Endothelial cell of umbilical vein (primary cell): Measurements from ENCODE around the gene CAMK2D. TPM values are rescaled to one million over a fixed set of nuclear protein-coding genes. Genes with fewer than 3 reads are reported as not detected.

ENCODE experiments used
- BruUV-seq: library from RNA; stranded (reverse); fragments of 400-500 nt; replicated peaks from 2 replicates; lab custom pipeline; 2021; lab: Mats Ljungman, UMichigan
- CTCF ChIA-PET: fragments of 300-600, 350-600 bp; sonication (Branson Sonifier 250); formaldehyde crosslinking; loops from one replicate; lab custom pipeline; 2021; ENCODE audit warnings: antibody characterized with exemption, inconsistent platforms; lab: Charles Lee
- POLR2A ChIA-PET: fragments of 300-600, 350-600 bp; sonication (Branson Sonifier 250); formaldehyde crosslinking; loops from one replicate; lab custom pipeline; 2021; ENCODE audit warnings: antibody characterized with exemption, inconsistent platforms; lab: Charles Lee
- DNase-seq: peaks from one replicate; pipeline ENCODE4 v3.0.0-alpha.2; 2011; ENCODE audit warnings: low read depth, low spot score
- FAIRE-seq: peaks from 2 replicates; lab custom pipeline; 2011; peaks lifted over from hg19 to GRCh38; lab: Jason Lieb, UNC
- H2AFZ ChIP-seq: 2 replicates; pipeline ENCODE4 v1.6.0; 2012; ENCODE audit warnings: low read depth, low read length, control low read depth, inconsistent platforms
- H3K27ac ChIP-seq: 2 replicates; pipeline ENCODE4 v1.5.1; 2011; ENCODE audit warnings: low read depth, mild to moderate bottlenecking, control low read depth, low read length, moderate library complexity; ENCODE audit not compliant: insufficient read depth
- H3K27me3 ChIP-seq, 2 experiments: 2 replicates each; pipeline versions ENCODE4 v1.6.0 to v1.6.1; 2011; ENCODE audit warnings: low read length in 2 of 2, mixed read lengths in 1 of 2; ENCODE audit not compliant: control insufficient read depth in 2 of 2, insufficient read depth in 2 of 2
- H3K36me3 ChIP-seq, 2 experiments: 2 replicates in 1 of 2; 3 replicates in 1 of 2; pipeline ENCODE4 v1.5.1; 2011; ENCODE audit warnings: low read length in 2 of 2, mild to moderate bottlenecking in 1 of 2, moderate library complexity in 1 of 2; ENCODE audit not compliant: control insufficient read depth in 2 of 2, insufficient read depth in 2 of 2; ENCODE audit errors: extremely low read depth in 1 of 2
- H3K4me1 ChIP-seq: 3 replicates; pipeline ENCODE4 v1.5.1; 2011; ENCODE audit warnings: mild to moderate bottlenecking, low read length; ENCODE audit not compliant: control insufficient read depth, insufficient read depth; ENCODE audit errors: extremely low read depth
- H3K4me2 ChIP-seq: 2 replicates; pipeline ENCODE4 v1.6.1; 2011; ENCODE audit warnings: low read length, control low read depth, mixed read lengths; ENCODE audit not compliant: insufficient read depth
- H3K4me3 ChIP-seq, 3 experiments: fragments of 200-600 bp in 1 of 3; sonication (generic), shearing (Covaris generic) in 1 of 3; replicated peaks in 1 of 3; 2 replicates each; pipeline ENCODE4 v1.5.1; 2011 to 2016; ENCODE audit warnings: control low read depth in 3 of 3, low read length in 3 of 3, mild to moderate bottlenecking in 2 of 3, inconsistent platforms in 1 of 3, low read depth in 1 of 3, moderate library complexity in 1 of 3; ENCODE audit not compliant: insufficient read depth in 1 of 3
- H3K79me2 ChIP-seq: 2 replicates; pipeline ENCODE4 v1.6.0; 2012; ENCODE audit warnings: low read length, inconsistent platforms; ENCODE audit not compliant: control insufficient read depth, insufficient read depth
- H3K9ac ChIP-seq: replicated peaks from 2 replicates; pipeline ENCODE3; 2011; ENCODE audit warnings: low read length, control low read depth; ENCODE audit not compliant: insufficient read depth; ENCODE audit errors: extremely low read depth
- H3K9me1 ChIP-seq: replicated peaks from 3 replicates; pipeline ENCODE4 v1.6.0; 2011; ENCODE audit warnings: mild to moderate bottlenecking, low read length; ENCODE audit not compliant: control insufficient read depth, insufficient read depth; ENCODE audit errors: extremely low read depth
- H3K9me3 ChIP-seq: replicated peaks from 2 replicates; pipeline ENCODE4 v1.5.1; 2012; ENCODE audit warnings: low read length, inconsistent platforms; ENCODE audit not compliant: control insufficient read depth, insufficient read depth
- H4K20me1 ChIP-seq: replicated peaks from 2 replicates; pipeline ENCODE3; 2011; ENCODE audit warnings: mild to moderate bottlenecking, low read length; ENCODE audit not compliant: control insufficient read depth, insufficient read depth; ENCODE audit errors: extremely low read depth
- EZH2 ChIP-seq: IDR thresholded peaks from 2 replicates; pipeline ENCODE4 v1.6.1; 2012; ENCODE audit warnings: borderline replicate concordance, low read depth, mild to moderate bottlenecking, moderate library complexity, low read length, inconsistent platforms; ENCODE audit not compliant: severe bottlenecking
- FOS ChIP-seq: IDR thresholded peaks from 2 replicates; pipeline ENCODE4 v1.6.1; 2011; ENCODE audit warnings: mild to moderate bottlenecking, low read length, moderate library complexity, borderline replicate concordance; ENCODE audit not compliant: insufficient read depth
- GATA2 ChIP-seq: IDR thresholded peaks from 2 replicates; pipeline ENCODE4 v1.7.0; 2011; ENCODE audit warnings: low read depth, mild to moderate bottlenecking, moderate library complexity, mixed read lengths, low read length; ENCODE audit not compliant: insufficient read length, insufficient read depth
- JUN ChIP-seq: IDR thresholded peaks from 2 replicates; pipeline ENCODE4 v1.6.1; 2011; ENCODE audit warnings: borderline replicate concordance, low read depth; ENCODE audit not compliant: insufficient read length, insufficient read depth
- MYC ChIP-seq: IDR thresholded peaks from one replicate; pipeline ENCODE4 v1.6.1; 2011; ENCODE audit warnings: mild to moderate bottlenecking, low read depth, low read length
- POLR2A ChIP-seq: IDR thresholded peaks from 2 replicates; pipeline ENCODE4 v1.6.1; 2012; ENCODE audit warnings: low read depth, mild to moderate bottlenecking, control low read depth, low read length
- POLR2AphosphoS5 ChIP-seq: IDR thresholded peaks from 2 replicates; pipeline ENCODE4 v1.6.1; 2012; ENCODE audit warnings: low read depth, mild to moderate bottlenecking, control low read depth, low read length, moderate library complexity; ENCODE audit not compliant: insufficient read depth
- dilution Hi-C: fragments of 300-500 bp; cut with MboI; formaldehyde crosslinking; loops from one replicate; pipeline ENCODE4 v1.15.0; 2019; ENCODE audit warnings: low sequenced_read_pairs; ENCODE audit not compliant: extremely low pct_ligation_motif_present
- intact Hi-C: fragments of 100-400 bp; cut with micrococcal nuclease; formaldehyde crosslinking; loops from one replicate; pipeline ENCODE4 v1.10.0; 2022
- polyA plus RNA-seq, 4 experiments: library from polyadenylated mRNA; depleted of rRNA in 3 of 4; stranded (reverse) in 3 of 4; unstranded in 1 of 4; fragments of >200 nt; gene quantifications; 2 replicates each; pipeline versions ENCODE4 v1.2.1 to v1.2.3, GENCODE V29; 2011 to 2012; ENCODE audit warnings: missing spikeins in 1 of 4
- total RNA-seq: library from RNA; stranded (reverse); gene quantifications from 2 replicates; pipeline ENCODE4 v1.2.3, GENCODE V29; 2021
- TF ChIP-seq, protein P1 (sequence below): IDR thresholded peaks from 2 replicates; pipeline ENCODE4 v1.6.1; 2011; ENCODE audit not compliant: insufficient read depth, insufficient read length
- TF ChIP-seq, protein P2 (sequence below), 2 donors: IDR thresholded peaks; 1 replicate in 1 of 2; 2 replicates in 1 of 2; pipeline ENCODE4 v1.5.1; 2011; ENCODE audit warnings: low read length in 2 of 2, mild to moderate bottlenecking in 2 of 2, moderate library complexity in 2 of 2, control low read depth in 1 of 2, inconsistent platforms in 1 of 2, low read depth in 1 of 2; ENCODE audit not compliant: insufficient read depth in 1 of 2; ENCODE audit errors: extremely low read depth in 1 of 2

Gene CAMK2D
- total and polyA plus RNA-seq, 2 donors (not counting 3 experiments of a cell fraction or from before 2014, with no cell fraction given): 10.4 to 30.7 TPM

DNA sequence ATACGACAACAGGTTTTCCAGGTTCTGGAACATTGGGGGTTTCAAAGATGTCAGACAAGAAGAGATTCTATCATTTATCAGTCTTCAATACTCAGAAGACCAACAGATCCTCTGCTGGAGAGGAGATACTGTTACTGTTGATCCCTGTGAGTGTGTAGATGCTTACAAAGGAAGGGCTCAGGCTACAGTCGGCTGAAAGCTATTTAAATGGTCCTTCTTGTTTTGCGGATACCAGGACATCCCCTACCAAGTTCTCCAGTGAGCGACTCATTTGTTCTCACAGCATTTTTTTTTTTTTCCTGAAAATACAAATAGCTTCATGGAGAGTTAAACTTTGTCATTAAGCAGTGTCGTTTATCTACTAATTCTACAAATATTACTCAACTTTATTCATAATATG, 201.6 kb downstream of the CAMK2D start:
- intact Hi-C loops: loop anchor here (1.0 to 10.0 kb wide), 3 partner anchors 9 to 335 kb away; partner anchors contain the start of gene CAMK2D
- no peaks in the 10 kb centered on the region for H3K9me1 ChIP-seq
- H4K20me1 ChIP-seq: no peaks in the 10 kb centered on the region
- H3K4me1 ChIP-seq: peaks cover 15% of the 10 kb centered on the region
- H3K9ac ChIP-seq: no peak overlapping the region
- FAIRE-seq: no peak
- H3K9me3 ChIP-seq: no peaks in the 10 kb centered on the region
- dilution Hi-C loops: no loop called here
- H3K4me3 ChIP-seq: no peak overlapping the region
- H3K79me2 ChIP-seq: no peaks in the 10 kb centered on the region
- no peak for TF ChIP-seq FOS
- no peak for TF ChIP-seq POLR2AphosphoS5
- TF ChIP-seq POLR2A: no peak
- TF ChIP-seq EZH2: no peak
- no peak for TF ChIP-seq GATA2
- TF ChIP-seq, protein P1, sequence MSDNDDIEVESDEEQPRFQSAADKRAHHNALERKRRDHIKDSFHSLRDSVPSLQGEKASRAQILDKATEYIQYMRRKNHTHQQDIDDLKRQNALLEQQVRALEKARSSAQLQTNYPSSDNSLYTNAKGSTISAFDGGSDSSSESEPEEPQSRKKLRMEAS: no peak
- no peak overlapping the region for H2AFZ ChIP-seq
- H3K4me2 ChIP-seq: no peak overlapping the region
- CTCF ChIA-PET: interaction anchor here (1.9 kb wide), 1 partner anchor 12 kb away, joined by 9 read pairs; no protein-coding TSS in a partner anchor
- no TSS peak for BruUV-seq
- POLR2A ChIA-PET: interaction anchor here (0.7 kb wide), 1 partner anchor 107 kb away, joined by 3 read pairs; no protein-coding TSS in a partner anchor
- no peak overlapping the region for H3K27ac ChIP-seq
- no peaks in the 10 kb centered on the region for H3K27me3 ChIP-seq
- no peak for DNase-seq
- H3K36me3 ChIP-seq: no peaks in the 10 kb centered on the region

DNA sequence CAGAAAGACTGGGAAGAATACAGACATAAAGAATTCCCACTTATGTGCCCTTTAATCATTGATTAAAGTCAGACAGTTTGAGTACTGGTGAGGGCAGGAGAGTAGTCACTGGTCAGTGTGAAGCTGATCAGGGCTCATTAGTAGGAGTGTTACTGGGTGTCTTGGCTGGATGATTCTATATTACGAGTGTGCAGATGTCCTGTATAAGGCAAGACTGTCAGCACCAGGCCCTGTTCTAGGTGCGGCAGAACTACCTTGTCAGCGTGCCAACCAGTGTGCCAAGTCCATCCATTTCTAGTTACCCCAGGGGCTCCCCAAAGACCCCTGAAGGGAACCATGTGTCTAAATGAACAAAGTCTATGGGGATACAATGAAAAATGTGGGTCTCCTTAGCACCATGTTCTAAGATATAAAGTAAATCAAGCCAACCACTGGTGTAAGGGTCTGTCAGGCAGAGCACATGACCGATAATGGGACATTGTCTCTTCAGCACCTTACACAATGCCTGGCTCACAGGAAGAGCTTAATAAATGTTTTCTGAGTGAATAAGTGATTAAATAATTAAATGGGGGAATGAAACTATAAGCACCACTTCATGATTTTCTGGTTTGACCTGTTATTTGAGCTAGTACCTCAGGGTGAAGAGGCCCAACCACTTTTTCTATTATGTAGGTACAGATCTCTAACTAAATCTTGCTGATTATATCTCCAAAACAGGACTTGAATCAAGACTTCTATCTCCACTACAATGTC, 205.0 kb downstream of the CAMK2D start:
- no peak for DNase-seq
- no peak for FAIRE-seq
- Histone ChIP-seq H3K9me1 (no peaks in the 10 kb centered on the region), H3K4me3 (no peak overlapping the region), H3K27me3 (no peaks in the 10 kb centered on the region), H3K9me3 (no peaks in the 10 kb centered on the region), H3K79me2 (no peaks in the 10 kb centered on the region), H3K36me3 (no peaks in the 10 kb centered on the region), H3K27ac (no peak overlapping the region), H3K4me2 (no peak overlapping the region), H3K4me1 (peaks cover 10% of the 10 kb centered on the region), H4K20me1 (no peaks in the 10 kb centered on the region), H2AFZ (no peak overlapping the region), H3K9ac (no peak overlapping the region)
- BruUV-seq: no TSS peak
- dilution Hi-C loops: no loop called here
- TF ChIP-seq, protein P1: no peak
- TF ChIP-seq EZH2 (no peak), JUN (no peak), MYC (no peak), GATA2 (no peak), POLR2AphosphoS5 (no peak), FOS (no peak), POLR2A (no peak)
- TF ChIP-seq, protein P2, sequence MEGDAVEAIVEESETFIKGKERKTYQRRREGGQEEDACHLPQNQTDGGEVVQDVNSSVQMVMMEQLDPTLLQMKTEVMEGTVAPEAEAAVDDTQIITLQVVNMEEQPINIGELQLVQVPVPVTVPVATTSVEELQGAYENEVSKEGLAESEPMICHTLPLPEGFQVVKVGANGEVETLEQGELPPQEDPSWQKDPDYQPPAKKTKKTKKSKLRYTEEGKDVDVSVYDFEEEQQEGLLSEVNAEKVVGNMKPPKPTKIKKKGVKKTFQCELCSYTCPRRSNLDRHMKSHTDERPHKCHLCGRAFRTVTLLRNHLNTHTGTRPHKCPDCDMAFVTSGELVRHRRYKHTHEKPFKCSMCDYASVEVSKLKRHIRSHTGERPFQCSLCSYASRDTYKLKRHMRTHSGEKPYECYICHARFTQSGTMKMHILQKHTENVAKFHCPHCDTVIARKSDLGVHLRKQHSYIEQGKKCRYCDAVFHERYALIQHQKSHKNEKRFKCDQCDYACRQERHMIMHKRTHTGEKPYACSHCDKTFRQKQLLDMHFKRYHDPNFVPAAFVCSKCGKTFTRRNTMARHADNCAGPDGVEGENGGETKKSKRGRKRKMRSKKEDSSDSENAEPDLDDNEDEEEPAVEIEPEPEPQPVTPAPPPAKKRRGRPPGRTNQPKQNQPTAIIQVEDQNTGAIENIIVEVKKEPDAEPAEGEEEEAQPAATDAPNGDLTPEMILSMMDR (IDR thresholded peaks at IDR 0.05; ENCODE audit: extremely low read depth in 1 of 2, insufficient read depth in 1 of 2, low read depth in 1 of 2, low read length in 2 of 2): no peak
- intact Hi-C loops: no loop called here
- ChIA-PET POLR2A (no interaction called here), CTCF (interaction anchor here (1.3 to 1.9 kb wide), 3 partner anchors 9 to 161 kb away, joined by 3 to 13 read pairs (median 3); no protein-coding TSS in a partner anchor)
